GM23338 (cell line): ENCODE data around the gene SERINC5. TPM values are rescaled to one million over a fixed set of nuclear protein-coding genes. Genes with fewer than 3 reads are reported as not detected.

Source experiments
- EZH2phosphoT487 ChIP-seq: fragments of 200-600 bp; sonication (generic); IDR thresholded peaks from one replicate; pipeline ENCODE4 v1.8.1; 2018; ENCODE audit warnings: antibody characterized with exemption; ENCODE audit not compliant: unreplicated experiment
- NANOG ChIP-seq: IDR thresholded peaks from 2 replicates; pipeline ENCODE4 v1.6.1; 2016; ENCODE audit warnings: antibody characterized with exemption, borderline replicate concordance
- POLR2AphosphoS5 ChIP-seq: IDR thresholded peaks from 2 replicates; pipeline ENCODE4 v1.6.1; 2016; ENCODE audit warnings: antibody characterized with exemption, low read depth
- ZNF114 ChIP-seq: fragments of 250-450 bp; sonication (Bioruptor Pico); IDR thresholded peaks from 2 replicates; pipeline ENCODE4 v1.5.0; 2020; ENCODE audit warnings: mild to moderate bottlenecking, moderate library complexity
- polyA plus RNA-seq: library from polyadenylated mRNA; unstranded; fragments of >200 nt; fragmentation: Nextera tagmentation; extraction: Ambion mirVana; gene quantifications from 2 replicates; pipeline ENCODE4 v1.2.1, GENCODE V29; 2016
- total RNA-seq: library from RNA; depleted of rRNA; stranded (reverse); fragments of >200 nt; shearing (Covaris generic); gene quantifications from 2 replicates; pipeline ENCODE4 v1.2.3, GENCODE V29; 2014
- TF ChIP-seq, protein P1 (sequence below): fragments of 250-450 bp; sonication (Bioruptor Pico); IDR thresholded peaks from 2 replicates; pipeline ENCODE4 v1.5.0; 2020; ENCODE audit warnings: mild to moderate bottlenecking, moderate library complexity
- TF ChIP-seq, protein P2 (sequence below): IDR thresholded peaks from 2 replicates; pipeline ENCODE4 v1.6.1; 2016; ENCODE audit warnings: antibody characterized with exemption
- TF ChIP-seq, protein P3 (sequence below): IDR thresholded peaks from one replicate; pipeline ENCODE4 v1.6.1; 2018; ENCODE audit warnings: antibody characterized with exemption; ENCODE audit not compliant: unreplicated experiment

The SERINC5 gene
- total and polyA plus RNA-seq, 2 experiments from 2014 or later: 34.0 to 107 TPM

DNA sequence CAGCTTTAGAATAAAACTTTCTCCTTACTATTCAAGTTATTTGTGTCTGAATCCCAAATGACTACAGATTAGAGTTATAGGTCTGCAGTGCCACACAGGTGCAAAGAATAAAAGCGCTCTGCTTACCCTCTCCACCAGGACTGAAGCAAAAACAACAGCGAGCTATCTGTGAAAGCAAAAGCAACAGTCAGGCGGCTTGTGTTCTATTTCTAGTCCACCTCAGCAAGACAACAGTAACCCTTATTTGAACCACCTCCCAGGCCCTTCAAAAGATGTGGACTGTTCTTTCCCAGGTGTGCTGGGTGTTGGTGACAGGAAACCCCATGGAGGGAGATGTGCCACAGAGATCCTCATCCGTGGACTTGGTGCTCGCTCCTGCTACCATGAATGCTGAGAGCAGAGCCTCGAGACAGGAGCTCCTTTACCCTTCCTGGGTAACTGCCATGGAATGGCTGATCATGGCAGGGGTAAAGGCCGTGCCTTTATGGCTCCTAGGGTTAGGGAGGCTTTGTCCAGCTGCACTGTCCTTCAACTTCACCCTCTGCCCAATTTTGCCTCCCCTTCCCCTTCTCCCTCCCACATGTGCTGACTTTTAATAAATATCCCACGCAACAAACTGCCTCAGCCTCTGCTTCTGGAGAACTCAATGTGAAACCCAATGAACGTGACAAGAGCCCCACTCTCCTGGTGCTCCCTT is 108.6 kb downstream of the SERINC5 start (continued):
- TF ChIP-seq, protein P1, sequence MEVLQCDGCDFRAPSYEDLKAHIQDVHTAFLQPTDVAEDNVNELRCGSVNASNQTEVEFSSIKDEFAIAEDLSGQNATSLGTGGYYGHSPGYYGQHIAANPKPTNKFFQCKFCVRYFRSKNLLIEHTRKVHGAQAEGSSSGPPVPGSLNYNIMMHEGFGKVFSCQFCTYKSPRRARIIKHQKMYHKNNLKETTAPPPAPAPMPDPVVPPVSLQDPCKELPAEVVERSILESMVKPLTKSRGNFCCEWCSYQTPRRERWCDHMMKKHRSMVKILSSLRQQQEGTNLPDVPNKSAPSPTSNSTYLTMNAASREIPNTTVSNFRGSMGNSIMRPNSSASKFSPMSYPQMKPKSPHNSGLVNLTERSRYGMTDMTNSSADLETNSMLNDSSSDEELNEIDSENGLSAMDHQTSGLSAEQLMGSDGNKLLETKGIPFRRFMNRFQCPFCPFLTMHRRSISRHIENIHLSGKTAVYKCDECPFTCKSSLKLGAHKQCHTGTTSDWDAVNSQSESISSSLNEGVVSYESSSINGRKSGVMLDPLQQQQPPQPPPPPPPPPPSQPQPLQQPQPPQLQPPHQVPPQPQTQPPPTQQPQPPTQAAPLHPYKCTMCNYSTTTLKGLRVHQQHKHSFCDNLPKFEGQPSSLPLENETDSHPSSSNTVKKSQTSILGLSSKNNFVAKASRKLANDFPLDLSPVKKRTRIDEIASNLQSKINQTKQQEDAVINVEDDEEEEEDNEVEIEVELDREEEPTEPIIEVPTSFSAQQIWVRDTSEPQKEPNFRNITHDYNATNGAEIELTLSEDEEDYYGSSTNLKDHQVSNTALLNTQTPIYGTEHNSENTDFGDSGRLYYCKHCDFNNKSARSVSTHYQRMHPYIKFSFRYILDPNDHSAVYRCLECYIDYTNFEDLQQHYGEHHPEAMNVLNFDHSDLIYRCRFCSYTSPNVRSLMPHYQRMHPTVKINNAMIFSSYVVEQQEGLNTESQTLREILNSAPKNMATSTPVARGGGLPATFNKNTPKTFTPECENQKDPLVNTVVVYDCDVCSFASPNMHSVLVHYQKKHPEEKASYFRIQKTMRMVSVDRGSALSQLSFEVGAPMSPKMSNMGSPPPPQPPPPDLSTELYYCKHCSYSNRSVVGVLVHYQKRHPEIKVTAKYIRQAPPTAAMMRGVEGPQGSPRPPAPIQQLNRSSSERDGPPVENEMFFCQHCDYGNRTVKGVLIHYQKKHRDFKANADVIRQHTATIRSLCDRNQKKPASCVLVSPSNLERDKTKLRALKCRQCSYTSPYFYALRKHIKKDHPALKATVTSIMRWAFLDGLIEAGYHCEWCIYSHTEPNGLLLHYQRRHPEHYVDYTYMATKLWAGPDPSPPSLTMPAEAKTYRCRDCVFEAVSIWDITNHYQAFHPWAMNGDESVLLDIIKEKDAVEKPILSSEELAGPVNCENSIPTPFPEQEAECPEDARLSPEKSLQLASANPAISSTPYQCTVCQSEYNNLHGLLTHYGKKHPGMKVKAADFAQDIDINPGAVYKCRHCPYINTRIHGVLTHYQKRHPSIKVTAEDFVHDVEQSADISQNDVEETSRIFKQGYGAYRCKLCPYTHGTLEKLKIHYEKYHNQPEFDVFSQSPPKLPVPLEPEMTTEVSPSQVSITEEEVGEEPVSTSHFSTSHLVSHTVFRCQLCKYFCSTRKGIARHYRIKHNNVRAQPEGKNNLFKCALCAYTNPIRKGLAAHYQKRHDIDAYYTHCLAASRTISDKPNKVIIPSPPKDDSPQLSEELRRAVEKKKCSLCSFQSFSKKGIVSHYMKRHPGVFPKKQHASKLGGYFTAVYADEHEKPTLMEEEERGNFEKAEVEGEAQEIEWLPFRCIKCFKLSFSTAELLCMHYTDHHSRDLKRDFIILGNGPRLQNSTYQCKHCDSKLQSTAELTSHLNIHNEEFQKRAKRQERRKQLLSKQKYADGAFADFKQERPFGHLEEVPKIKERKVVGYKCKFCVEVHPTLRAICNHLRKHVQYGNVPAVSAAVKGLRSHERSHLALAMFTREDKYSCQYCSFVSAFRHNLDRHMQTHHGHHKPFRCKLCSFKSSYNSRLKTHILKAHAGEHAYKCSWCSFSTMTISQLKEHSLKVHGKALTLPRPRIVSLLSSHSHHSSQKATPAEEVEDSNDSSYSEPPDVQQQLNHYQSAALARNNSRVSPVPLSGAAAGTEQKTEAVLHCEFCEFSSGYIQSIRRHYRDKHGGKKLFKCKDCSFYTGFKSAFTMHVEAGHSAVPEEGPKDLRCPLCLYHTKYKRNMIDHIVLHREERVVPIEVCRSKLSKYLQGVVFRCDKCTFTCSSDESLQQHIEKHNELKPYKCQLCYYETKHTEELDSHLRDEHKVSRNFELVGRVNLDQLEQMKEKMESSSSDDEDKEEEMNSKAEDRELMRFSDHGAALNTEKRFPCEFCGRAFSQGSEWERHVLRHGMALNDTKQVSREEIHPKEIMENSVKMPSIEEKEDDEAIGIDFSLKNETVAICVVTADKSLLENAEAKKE: no peak
- TF ChIP-seq POLR2AphosphoS5 (no peak), EZH2phosphoT487 (no peak), ZNF114 (CRISPR knock-in tag) (no peak), NANOG (no peak)
- TF ChIP-seq, protein P2, sequence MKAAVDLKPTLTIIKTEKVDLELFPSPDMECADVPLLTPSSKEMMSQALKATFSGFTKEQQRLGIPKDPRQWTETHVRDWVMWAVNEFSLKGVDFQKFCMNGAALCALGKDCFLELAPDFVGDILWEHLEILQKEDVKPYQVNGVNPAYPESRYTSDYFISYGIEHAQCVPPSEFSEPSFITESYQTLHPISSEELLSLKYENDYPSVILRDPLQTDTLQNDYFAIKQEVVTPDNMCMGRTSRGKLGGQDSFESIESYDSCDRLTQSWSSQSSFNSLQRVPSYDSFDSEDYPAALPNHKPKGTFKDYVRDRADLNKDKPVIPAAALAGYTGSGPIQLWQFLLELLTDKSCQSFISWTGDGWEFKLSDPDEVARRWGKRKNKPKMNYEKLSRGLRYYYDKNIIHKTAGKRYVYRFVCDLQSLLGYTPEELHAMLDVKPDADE: no peak
- TF ChIP-seq, protein P3, sequence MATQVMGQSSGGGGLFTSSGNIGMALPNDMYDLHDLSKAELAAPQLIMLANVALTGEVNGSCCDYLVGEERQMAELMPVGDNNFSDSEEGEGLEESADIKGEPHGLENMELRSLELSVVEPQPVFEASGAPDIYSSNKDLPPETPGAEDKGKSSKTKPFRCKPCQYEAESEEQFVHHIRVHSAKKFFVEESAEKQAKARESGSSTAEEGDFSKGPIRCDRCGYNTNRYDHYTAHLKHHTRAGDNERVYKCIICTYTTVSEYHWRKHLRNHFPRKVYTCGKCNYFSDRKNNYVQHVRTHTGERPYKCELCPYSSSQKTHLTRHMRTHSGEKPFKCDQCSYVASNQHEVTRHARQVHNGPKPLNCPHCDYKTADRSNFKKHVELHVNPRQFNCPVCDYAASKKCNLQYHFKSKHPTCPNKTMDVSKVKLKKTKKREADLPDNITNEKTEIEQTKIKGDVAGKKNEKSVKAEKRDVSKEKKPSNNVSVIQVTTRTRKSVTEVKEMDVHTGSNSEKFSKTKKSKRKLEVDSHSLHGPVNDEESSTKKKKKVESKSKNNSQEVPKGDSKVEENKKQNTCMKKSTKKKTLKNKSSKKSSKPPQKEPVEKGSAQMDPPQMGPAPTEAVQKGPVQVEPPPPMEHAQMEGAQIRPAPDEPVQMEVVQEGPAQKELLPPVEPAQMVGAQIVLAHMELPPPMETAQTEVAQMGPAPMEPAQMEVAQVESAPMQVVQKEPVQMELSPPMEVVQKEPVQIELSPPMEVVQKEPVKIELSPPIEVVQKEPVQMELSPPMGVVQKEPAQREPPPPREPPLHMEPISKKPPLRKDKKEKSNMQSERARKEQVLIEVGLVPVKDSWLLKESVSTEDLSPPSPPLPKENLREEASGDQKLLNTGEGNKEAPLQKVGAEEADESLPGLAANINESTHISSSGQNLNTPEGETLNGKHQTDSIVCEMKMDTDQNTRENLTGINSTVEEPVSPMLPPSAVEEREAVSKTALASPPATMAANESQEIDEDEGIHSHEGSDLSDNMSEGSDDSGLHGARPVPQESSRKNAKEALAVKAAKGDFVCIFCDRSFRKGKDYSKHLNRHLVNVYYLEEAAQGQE: no peak
